ENCODE data around the gene SNX5. TPM values are rescaled to one million over a fixed set of nuclear protein-coding genes. Genes with fewer than 3 reads are reported as not detected.

Gene SNX5
- total and polyA plus RNA-seq, 2 of the 13 experiments (the other 11 are each of a cell fraction or from before 2014, with no cell fraction given): 664 to 1,040 TPM

DNA sequence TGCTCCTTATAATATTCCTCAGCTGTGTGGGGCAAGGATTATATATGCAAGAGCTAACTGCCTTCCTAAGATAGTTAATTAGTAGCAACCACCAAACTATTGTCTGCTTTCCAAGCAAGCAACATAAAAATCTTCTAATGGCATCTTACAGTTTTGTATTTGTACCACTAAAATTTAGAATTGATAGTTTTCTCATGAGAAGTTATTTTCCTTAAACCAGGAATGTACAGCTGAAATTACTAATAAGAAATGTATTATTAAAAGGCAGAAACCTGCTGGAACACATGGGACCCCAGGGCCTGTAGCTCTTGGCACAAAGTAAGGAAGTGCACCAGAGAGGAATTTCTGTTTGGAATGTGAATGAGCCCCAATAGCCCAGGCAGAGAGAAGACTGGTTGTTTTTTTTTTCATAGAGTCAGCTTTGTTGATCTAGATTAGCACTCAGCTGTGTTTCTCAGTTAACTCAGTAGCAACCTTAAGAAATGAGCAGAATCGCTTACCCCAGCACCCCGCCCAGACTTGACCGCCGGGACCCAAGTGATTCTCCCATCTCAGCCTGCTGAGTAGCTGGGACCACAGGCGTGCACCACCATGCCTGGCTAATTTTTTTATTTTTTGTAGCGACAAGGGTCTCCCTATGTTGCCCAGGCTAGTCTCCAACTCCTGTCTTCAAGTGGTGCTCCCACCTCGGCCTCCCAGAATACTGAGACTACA is 2.9 kb upstream of the SNX5 start (continued):
- TF ChIP-seq FOXA1 (IDR thresholded peaks at IDR 0.05): no peak
- 0 out of 2 replicates have a peak, but pooled peaks have one; percentile 35 for TF ChIP-seq FOXA1 (CRISPR knock-in tag; IDR thresholded peaks at IDR 0.05)
- TF ChIP-seq ATRX (CRISPR knock-in tag; IDR thresholded peaks at IDR 0.05; ENCODE audit: borderline replicate concordance): no peak
- TF ChIP-seq ZSCAN20 (CRISPR knock-in tag; IDR thresholded peaks at IDR 0.05; ENCODE audit: borderline replicate concordance): no peak
- peak; percentile 37; the same call in 1 of the 2 replicates for TF ChIP-seq ARID4A (CRISPR knock-in tag; IDR thresholded peaks at IDR 0.05; ENCODE audit: borderline replicate concordance)
- no peak for TF ChIP-seq ZIK1 (CRISPR knock-in tag; IDR thresholded peaks at IDR 0.05; ENCODE audit: borderline replicate concordance, low read depth)
- TF ChIP-seq ZFP62 (CRISPR knock-in tag; IDR thresholded peaks at IDR 0.05): no peak
- no peak for TF ChIP-seq ZNF10 (CRISPR knock-in tag; IDR thresholded peaks at IDR 0.05; ENCODE audit: borderline replicate concordance, low read depth)
- no peak for TF ChIP-seq ZNF383 (CRISPR knock-in tag; IDR thresholded peaks at IDR 0.05; ENCODE audit: borderline replicate concordance)
- TF ChIP-seq ZNF747 (CRISPR knock-in tag; IDR thresholded peaks at IDR 0.05; ENCODE audit: borderline replicate concordance): 0 out of 2 replicates have a peak, but pooled peaks have one; percentile 23
- TF ChIP-seq, protein P1, sequence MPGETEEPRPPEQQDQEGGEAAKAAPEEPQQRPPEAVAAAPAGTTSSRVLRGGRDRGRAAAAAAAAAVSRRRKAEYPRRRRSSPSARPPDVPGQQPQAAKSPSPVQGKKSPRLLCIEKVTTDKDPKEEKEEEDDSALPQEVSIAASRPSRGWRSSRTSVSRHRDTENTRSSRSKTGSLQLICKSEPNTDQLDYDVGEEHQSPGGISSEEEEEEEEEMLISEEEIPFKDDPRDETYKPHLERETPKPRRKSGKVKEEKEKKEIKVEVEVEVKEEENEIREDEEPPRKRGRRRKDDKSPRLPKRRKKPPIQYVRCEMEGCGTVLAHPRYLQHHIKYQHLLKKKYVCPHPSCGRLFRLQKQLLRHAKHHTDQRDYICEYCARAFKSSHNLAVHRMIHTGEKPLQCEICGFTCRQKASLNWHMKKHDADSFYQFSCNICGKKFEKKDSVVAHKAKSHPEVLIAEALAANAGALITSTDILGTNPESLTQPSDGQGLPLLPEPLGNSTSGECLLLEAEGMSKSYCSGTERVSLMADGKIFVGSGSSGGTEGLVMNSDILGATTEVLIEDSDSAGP (CRISPR knock-in tag; IDR thresholded peaks at IDR 0.05; ENCODE audit: borderline replicate concordance): no peak
- TF ChIP-seq, protein P2, sequence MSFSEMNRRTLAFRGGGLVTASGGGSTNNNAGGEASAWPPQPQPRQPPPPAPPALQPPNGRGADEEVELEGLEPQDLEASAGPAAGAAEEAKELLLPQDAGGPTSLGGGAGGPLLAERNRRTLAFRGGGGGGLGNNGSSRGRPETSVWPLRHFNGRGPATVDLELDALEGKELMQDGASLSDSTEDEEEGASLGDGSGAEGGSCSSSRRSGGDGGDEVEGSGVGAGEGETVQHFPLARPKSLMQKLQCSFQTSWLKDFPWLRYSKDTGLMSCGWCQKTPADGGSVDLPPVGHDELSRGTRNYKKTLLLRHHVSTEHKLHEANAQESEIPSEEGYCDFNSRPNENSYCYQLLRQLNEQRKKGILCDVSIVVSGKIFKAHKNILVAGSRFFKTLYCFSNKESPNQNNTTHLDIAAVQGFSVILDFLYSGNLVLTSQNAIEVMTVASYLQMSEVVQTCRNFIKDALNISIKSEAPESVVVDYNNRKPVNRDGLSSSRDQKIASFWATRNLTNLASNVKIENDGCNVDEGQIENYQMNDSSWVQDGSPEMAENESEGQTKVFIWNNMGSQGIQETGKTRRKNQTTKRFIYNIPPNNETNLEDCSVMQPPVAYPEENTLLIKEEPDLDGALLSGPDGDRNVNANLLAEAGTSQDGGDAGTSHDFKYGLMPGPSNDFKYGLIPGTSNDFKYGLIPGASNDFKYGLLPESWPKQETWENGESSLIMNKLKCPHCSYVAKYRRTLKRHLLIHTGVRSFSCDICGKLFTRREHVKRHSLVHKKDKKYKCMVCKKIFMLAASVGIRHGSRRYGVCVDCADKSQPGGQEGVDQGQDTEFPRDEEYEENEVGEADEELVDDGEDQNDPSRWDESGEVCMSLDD (CRISPR knock-in tag; IDR thresholded peaks at IDR 0.05; ENCODE audit: borderline replicate concordance): no peak
- no peak for TF ChIP-seq ISX (CRISPR knock-in tag; conservative IDR thresholded peaks at IDR 0.05)
- no peak for TF ChIP-seq TCF7 (IDR thresholded peaks at IDR 0.05; ENCODE audit: low read depth)
- TF ChIP-seq KAT8 (CRISPR knock-in tag; IDR thresholded peaks at IDR 0.05): no peak
- no peak; the same call in 1 of the 2 replicates for TF ChIP-seq FOSL2 (CRISPR knock-in tag; IDR thresholded peaks at IDR 0.05)
- TF ChIP-seq ZNF326 (CRISPR knock-in tag; IDR thresholded peaks at IDR 0.05; ENCODE audit: borderline replicate concordance): no peak
- TF ChIP-seq, protein P3, sequence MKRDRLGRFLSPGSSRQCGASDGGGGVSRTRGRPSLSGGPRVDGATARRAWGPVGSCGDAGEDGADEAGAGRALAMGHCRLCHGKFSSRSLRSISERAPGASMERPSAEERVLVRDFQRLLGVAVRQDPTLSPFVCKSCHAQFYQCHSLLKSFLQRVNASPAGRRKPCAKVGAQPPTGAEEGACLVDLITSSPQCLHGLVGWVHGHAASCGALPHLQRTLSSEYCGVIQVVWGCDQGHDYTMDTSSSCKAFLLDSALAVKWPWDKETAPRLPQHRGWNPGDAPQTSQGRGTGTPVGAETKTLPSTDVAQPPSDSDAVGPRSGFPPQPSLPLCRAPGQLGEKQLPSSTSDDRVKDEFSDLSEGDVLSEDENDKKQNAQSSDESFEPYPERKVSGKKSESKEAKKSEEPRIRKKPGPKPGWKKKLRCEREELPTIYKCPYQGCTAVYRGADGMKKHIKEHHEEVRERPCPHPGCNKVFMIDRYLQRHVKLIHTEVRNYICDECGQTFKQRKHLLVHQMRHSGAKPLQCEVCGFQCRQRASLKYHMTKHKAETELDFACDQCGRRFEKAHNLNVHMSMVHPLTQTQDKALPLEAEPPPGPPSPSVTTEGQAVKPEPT (CRISPR knock-in tag; IDR thresholded peaks at IDR 0.05; ENCODE audit: low read depth): no peak
- TF ChIP-seq NPAS2 (CRISPR knock-in tag; IDR thresholded peaks at IDR 0.05; ENCODE audit: borderline replicate concordance): no peak
